ENCODE measurements around the gene UBA52. TPM values are rescaled to one million over a fixed set of nuclear protein-coding genes. Genes with fewer than 3 reads are reported as not detected.
A peak's percentile ranks its signal among the peaks of the same experiment; 100 is the strongest.
"Not testable (repeated sequence)": the region's sequence is repeated elsewhere in the genome, so short reads cannot be mapped to it uniquely, and the experiment has no call there.

The UBA52 gene
- polyA plus RNA-seq, 1 donor from 2014 or later, result 765 TPM

DNA sequence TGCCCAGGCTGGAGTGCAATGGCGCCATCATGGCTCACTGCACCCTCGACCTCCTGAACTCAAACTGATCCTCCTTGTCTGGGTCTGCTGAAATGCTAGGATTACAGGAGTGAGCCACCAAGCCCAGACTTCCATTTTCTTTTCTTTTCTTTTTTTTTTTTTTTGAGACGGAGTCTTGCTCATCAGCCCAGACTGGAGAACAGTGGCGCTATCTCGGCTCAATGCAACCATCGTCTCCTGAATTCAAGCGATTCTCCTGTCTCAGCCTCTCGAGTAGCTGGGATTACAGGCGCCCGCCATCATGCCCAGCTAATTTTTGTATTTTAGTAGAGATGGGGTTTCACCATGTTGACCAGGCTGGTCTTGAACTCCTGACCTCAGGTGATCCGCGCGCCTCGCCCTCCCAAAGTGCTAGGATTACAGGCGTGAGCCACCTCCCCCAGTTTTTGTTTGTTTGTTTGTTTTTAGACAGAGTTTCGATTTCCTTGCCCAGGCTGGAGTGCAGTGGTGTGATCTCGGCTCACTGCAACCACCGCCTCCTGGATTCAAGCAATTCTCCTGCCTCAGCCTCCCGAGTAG is 48.7 kb upstream of the UBA52 start:
- not testable (repeated sequence) for H3F3A ChIP-seq (ENCODE audit: insufficient read depth, low read length, poor library complexity, severe bottlenecking); H3K4me2 ChIP-seq (ENCODE audit: low read length); H3K9me3 ChIP-seq (ENCODE audit: low read length); H2AFZ ChIP-seq (ENCODE audit: low read depth, low read length); H3K9ac ChIP-seq (ENCODE audit: low read length); H3K36me3 ChIP-seq (ENCODE audit: insufficient read depth, low read length); H3K9me2 ChIP-seq (ENCODE audit: insufficient read depth, low read length); H3K27me3 ChIP-seq (ENCODE audit: insufficient read depth, low read depth, low read length); H4K20me1 ChIP-seq (ENCODE audit: insufficient read depth)
- peak overlapping the region; percentile 34 for H3K27ac ChIP-seq (ENCODE audit: low read length)
- peak overlapping the region; percentile 98 for H3K4me3 ChIP-seq (ENCODE audit: low read length)
- peaks cover 16% of the 10 kb centered on the region for H3K79me2 ChIP-seq (replicated peaks; ENCODE audit: insufficient read depth, low read length)

DNA sequence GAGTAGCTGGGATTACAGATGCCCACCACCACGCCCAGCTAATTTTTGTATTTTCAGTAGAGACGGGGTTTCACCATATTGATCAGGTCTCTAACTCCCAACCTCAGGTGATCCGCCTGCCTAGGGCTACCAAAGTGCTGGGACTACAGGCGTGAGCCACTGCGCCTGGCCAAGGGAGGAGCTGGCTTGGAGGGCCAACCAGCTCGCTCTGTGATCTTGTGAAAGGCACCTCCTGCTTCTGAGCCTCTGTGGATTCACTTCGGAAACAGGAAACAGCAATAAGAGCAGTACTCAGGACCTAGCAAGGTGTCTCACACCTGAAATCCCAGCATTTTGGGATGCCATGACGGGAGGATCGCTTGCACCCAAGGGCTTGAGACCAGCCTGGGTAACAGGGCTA is 47.8 kb upstream of the UBA52 start:
- Histone ChIP-seq H3F3A (ENCODE audit: insufficient read depth, low read length, poor library complexity, severe bottlenecking) (no peaks in the 10 kb centered on the region), H3K9ac (ENCODE audit: low read length) (no peak overlapping the region), H3K27ac (ENCODE audit: low read length) (no peak overlapping the region), H3K79me2 (replicated peaks; ENCODE audit: insufficient read depth, low read length) (peaks cover 13% of the 10 kb centered on the region), H3K4me3 (ENCODE audit: low read length) (no peak overlapping the region), H3K4me2 (ENCODE audit: low read length) (no peak overlapping the region), H4K20me1 (ENCODE audit: insufficient read depth) (no peaks in the 10 kb centered on the region), H3K9me3 (ENCODE audit: low read length) (no peaks in the 10 kb centered on the region), H3K9me2 (ENCODE audit: insufficient read depth, low read length) (no peaks in the 10 kb centered on the region), H2AFZ (ENCODE audit: low read depth, low read length) (no peak overlapping the region), H3K27me3 (ENCODE audit: insufficient read depth, low read depth, low read length) (no peaks in the 10 kb centered on the region), H3K36me3 (ENCODE audit: insufficient read depth, low read length) (no peaks in the 10 kb centered on the region)
- no peak for TF ChIP-seq RAD21 (conservative IDR thresholded peaks at IDR 0.05)
- TF ChIP-seq TAF1 (IDR thresholded peaks at IDR 0.05; ENCODE audit: low read depth), result no peak
- no peak for TF ChIP-seq MXI1 (conservative IDR thresholded peaks at IDR 0.05; ENCODE audit: poor library complexity, severe bottlenecking)
- no peak for TF ChIP-seq POLR2AphosphoS5 (IDR thresholded peaks at IDR 0.05)
- no peak for TF ChIP-seq EZH2 (IDR thresholded peaks at IDR 0.05; ENCODE audit: borderline replicate concordance, insufficient read depth, low read length, poor library complexity, severe bottlenecking)

DNA sequence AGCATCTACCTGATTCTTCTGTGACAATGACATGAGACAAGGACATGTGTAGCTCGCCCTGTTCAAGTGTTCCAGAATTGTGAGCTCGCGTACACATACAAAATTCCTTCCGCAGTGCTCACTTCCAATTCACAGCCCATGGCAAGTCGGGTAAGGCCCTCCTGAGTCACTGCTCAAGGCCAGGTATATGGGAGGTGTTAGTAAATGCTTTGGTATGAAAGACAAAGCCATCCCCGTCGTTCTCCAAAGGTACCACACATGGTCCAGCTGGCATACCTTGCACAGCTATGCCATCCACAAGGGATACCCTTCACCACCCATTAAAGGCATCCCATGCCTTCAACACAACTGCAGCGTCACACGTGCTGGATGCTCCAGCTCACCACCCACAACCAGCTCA is 45.3 kb upstream of the UBA52 start:
- H3K79me2 ChIP-seq (replicated peaks; ENCODE audit: insufficient read depth, low read length), result peaks cover under 1% of the 10 kb centered on the region

More for the DNA sequence above, 45.3 kb upstream of the UBA52 start:
- Histone ChIP-seq H3K36me3 (ENCODE audit: insufficient read depth, low read length) (no peaks in the 10 kb centered on the region), H3K4me2 (ENCODE audit: low read length) (no peak overlapping the region), H3K9me2 (ENCODE audit: insufficient read depth, low read length) (no peaks in the 10 kb centered on the region), H3K9ac (ENCODE audit: low read length) (no peak overlapping the region), H3K27me3 (ENCODE audit: insufficient read depth, low read depth, low read length) (no peaks in the 10 kb centered on the region), H2AFZ (ENCODE audit: low read depth, low read length) (no peak overlapping the region), H3F3A (ENCODE audit: insufficient read depth, low read length, poor library complexity, severe bottlenecking) (no peaks in the 10 kb centered on the region), H3K4me3 (ENCODE audit: low read length) (no peak overlapping the region), H4K20me1 (ENCODE audit: insufficient read depth) (no peaks in the 10 kb centered on the region), H3K27ac (ENCODE audit: low read length) (no peak overlapping the region), H3K9me3 (ENCODE audit: low read length) (no peaks in the 10 kb centered on the region)
- TF ChIP-seq SMC3 (conservative IDR thresholded peaks at IDR 0.05; ENCODE audit: poor library complexity) (no peak), RAD21 (conservative IDR thresholded peaks at IDR 0.05) (no peak), MXI1 (conservative IDR thresholded peaks at IDR 0.05; ENCODE audit: poor library complexity, severe bottlenecking) (no peak), EZH2 (IDR thresholded peaks at IDR 0.05; ENCODE audit: borderline replicate concordance, insufficient read depth, low read length, poor library complexity, severe bottlenecking) (no peak), POLR2AphosphoS5 (IDR thresholded peaks at IDR 0.05) (no peak), TAF1 (IDR thresholded peaks at IDR 0.05; ENCODE audit: low read depth) (no peak), EP300 (conservative IDR thresholded peaks at IDR 0.05; ENCODE audit: poor library complexity, severe bottlenecking) (no peak)
- TF ChIP-seq, protein P1, sequence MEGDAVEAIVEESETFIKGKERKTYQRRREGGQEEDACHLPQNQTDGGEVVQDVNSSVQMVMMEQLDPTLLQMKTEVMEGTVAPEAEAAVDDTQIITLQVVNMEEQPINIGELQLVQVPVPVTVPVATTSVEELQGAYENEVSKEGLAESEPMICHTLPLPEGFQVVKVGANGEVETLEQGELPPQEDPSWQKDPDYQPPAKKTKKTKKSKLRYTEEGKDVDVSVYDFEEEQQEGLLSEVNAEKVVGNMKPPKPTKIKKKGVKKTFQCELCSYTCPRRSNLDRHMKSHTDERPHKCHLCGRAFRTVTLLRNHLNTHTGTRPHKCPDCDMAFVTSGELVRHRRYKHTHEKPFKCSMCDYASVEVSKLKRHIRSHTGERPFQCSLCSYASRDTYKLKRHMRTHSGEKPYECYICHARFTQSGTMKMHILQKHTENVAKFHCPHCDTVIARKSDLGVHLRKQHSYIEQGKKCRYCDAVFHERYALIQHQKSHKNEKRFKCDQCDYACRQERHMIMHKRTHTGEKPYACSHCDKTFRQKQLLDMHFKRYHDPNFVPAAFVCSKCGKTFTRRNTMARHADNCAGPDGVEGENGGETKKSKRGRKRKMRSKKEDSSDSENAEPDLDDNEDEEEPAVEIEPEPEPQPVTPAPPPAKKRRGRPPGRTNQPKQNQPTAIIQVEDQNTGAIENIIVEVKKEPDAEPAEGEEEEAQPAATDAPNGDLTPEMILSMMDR (IDR thresholded peaks at IDR 0.05; ENCODE audit: poor library complexity, severe bottlenecking), result no peak
- TF ChIP-seq, protein P2, sequence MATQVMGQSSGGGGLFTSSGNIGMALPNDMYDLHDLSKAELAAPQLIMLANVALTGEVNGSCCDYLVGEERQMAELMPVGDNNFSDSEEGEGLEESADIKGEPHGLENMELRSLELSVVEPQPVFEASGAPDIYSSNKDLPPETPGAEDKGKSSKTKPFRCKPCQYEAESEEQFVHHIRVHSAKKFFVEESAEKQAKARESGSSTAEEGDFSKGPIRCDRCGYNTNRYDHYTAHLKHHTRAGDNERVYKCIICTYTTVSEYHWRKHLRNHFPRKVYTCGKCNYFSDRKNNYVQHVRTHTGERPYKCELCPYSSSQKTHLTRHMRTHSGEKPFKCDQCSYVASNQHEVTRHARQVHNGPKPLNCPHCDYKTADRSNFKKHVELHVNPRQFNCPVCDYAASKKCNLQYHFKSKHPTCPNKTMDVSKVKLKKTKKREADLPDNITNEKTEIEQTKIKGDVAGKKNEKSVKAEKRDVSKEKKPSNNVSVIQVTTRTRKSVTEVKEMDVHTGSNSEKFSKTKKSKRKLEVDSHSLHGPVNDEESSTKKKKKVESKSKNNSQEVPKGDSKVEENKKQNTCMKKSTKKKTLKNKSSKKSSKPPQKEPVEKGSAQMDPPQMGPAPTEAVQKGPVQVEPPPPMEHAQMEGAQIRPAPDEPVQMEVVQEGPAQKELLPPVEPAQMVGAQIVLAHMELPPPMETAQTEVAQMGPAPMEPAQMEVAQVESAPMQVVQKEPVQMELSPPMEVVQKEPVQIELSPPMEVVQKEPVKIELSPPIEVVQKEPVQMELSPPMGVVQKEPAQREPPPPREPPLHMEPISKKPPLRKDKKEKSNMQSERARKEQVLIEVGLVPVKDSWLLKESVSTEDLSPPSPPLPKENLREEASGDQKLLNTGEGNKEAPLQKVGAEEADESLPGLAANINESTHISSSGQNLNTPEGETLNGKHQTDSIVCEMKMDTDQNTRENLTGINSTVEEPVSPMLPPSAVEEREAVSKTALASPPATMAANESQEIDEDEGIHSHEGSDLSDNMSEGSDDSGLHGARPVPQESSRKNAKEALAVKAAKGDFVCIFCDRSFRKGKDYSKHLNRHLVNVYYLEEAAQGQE (IDR thresholded peaks at IDR 0.05; ENCODE audit: borderline replicate concordance), result no peak

Measured in neural cell (in vitro differentiated cells).